ENCODE data around the gene OPN1MW. TPM values are rescaled to one million over a fixed set of nuclear protein-coding genes. Genes with fewer than 3 reads are reported as not detected.
"Not testable (repeated sequence)": the region's sequence is repeated elsewhere in the genome, so short reads cannot be mapped to it uniquely, and the experiment has no call there.

The OPN1MW gene
- total and polyA plus RNA-seq, 2 of the 13 experiments (the other 11 are each of a cell fraction or from before 2014, with no cell fraction given) = not detected

GRCh38 chrX:154233620-154234019, 51.2 kb downstream of the OPN1MW start:
- H3K9me3 ChIP-seq (ENCODE audit: low read length); CTCF ChIA-PET (ENCODE audit: low intra/inter-chr PET ratio, low total read pairs): not testable (repeated sequence)

GRCh38 chrX:154238939-154239559, 56.7 kb downstream of the OPN1MW start:
- DNase-seq (ENCODE audit: low spot score); H2AFZ ChIP-seq (ENCODE audit: low read length); ATAC-seq; intact Hi-C loops (cut with micrococcal nuclease; ENCODE audit: unreplicated experiment); BruUV-seq (replicated peaks); H3K27ac ChIP-seq (ENCODE audit: extremely low read length, insufficient read depth, low read length); H3K4me1 ChIP-seq (ENCODE audit: insufficient read depth, low read length); H3K4me3 ChIP-seq (replicated peaks in 1 of 3; ENCODE audit: insufficient read depth in 1 of 3, low read depth in 2 of 3, low read length in 3 of 3); H3K27me3 ChIP-seq (ENCODE audit: control insufficient read depth in 1 of 2, insufficient read depth in 2 of 2, low read length in 2 of 2); H3K4me2 ChIP-seq (ENCODE audit: low read depth, low read length); POLR2A ChIA-PET; H4K20me1 ChIP-seq (ENCODE audit: insufficient read depth, low read length); H3K9ac ChIP-seq (ENCODE audit: insufficient read depth, low read depth, low read length); H3K79me2 ChIP-seq (ENCODE audit: insufficient read depth, low read length); in situ Hi-C loops (cut with HindIII; ENCODE audit: extremely low pct_ligation_motif_present, low pct_unique_long_range_greater_than_20kb); FAIRE-seq; H3K9me3 ChIP-seq (ENCODE audit: low read length); H3K36me3 ChIP-seq (replicated peaks in 1 of 2; ENCODE audit: control insufficient read depth in 1 of 2, insufficient read depth in 2 of 2, low read length in 2 of 2); CTCF ChIA-PET (ENCODE audit: low intra/inter-chr PET ratio, low total read pairs): not testable (repeated sequence)
- WGBS (ENCODE audit: low lambda C conversion rate) = no CpG with 5 or more reads among the region's 11 CpGs

More at GRCh38 chrX:154233620-154234019, 51.2 kb downstream of the OPN1MW start:
- H3K4me3 ChIP-seq (replicated peaks in 1 of 3; ENCODE audit: insufficient read depth in 1 of 3, low read depth in 2 of 3, low read length in 3 of 3); in situ Hi-C loops (cut with HindIII; ENCODE audit: extremely low pct_ligation_motif_present, low pct_unique_long_range_greater_than_20kb); H3K4me1 ChIP-seq (ENCODE audit: insufficient read depth, low read length); H3K9ac ChIP-seq (ENCODE audit: insufficient read depth, low read depth, low read length); H2AFZ ChIP-seq (ENCODE audit: low read length); ATAC-seq; DNase-seq (ENCODE audit: low spot score); H4K20me1 ChIP-seq (ENCODE audit: insufficient read depth, low read length); H3K79me2 ChIP-seq (ENCODE audit: insufficient read depth, low read length); H3K27ac ChIP-seq (ENCODE audit: extremely low read length, insufficient read depth, low read length); BruUV-seq (replicated peaks); H3K4me2 ChIP-seq (ENCODE audit: low read depth, low read length); POLR2A ChIA-PET; FAIRE-seq; H3K36me3 ChIP-seq (replicated peaks in 1 of 2; ENCODE audit: control insufficient read depth in 1 of 2, insufficient read depth in 2 of 2, low read length in 2 of 2); H3K27me3 ChIP-seq (ENCODE audit: control insufficient read depth in 1 of 2, insufficient read depth in 2 of 2, low read length in 2 of 2); intact Hi-C loops (cut with micrococcal nuclease; ENCODE audit: unreplicated experiment): not testable (repeated sequence)
- no CpG with 5 or more reads among the region's 16 CpGs for WGBS (ENCODE audit: low lambda C conversion rate)

GRCh38 chrX:154239982-154240503, 57.6 kb downstream of the OPN1MW start:
- H4K20me1 ChIP-seq (ENCODE audit: insufficient read depth, low read length); H3K27me3 ChIP-seq (ENCODE audit: control insufficient read depth in 1 of 2, insufficient read depth in 2 of 2, low read length in 2 of 2); CTCF ChIA-PET (ENCODE audit: low intra/inter-chr PET ratio, low total read pairs); H3K4me2 ChIP-seq (ENCODE audit: low read depth, low read length); in situ Hi-C loops (cut with HindIII; ENCODE audit: extremely low pct_ligation_motif_present, low pct_unique_long_range_greater_than_20kb); H3K27ac ChIP-seq (ENCODE audit: extremely low read length, insufficient read depth, low read length); DNase-seq (ENCODE audit: low spot score); H3K79me2 ChIP-seq (ENCODE audit: insufficient read depth, low read length); ATAC-seq; H3K4me3 ChIP-seq (replicated peaks in 1 of 3; ENCODE audit: insufficient read depth in 1 of 3, low read depth in 2 of 3, low read length in 3 of 3); POLR2A ChIA-PET; H3K36me3 ChIP-seq (replicated peaks in 1 of 2; ENCODE audit: control insufficient read depth in 1 of 2, insufficient read depth in 2 of 2, low read length in 2 of 2); H3K9me3 ChIP-seq (ENCODE audit: low read length); FAIRE-seq; H3K9ac ChIP-seq (ENCODE audit: insufficient read depth, low read depth, low read length); H2AFZ ChIP-seq (ENCODE audit: low read length); H3K4me1 ChIP-seq (ENCODE audit: insufficient read depth, low read length); BruUV-seq (replicated peaks); intact Hi-C loops (cut with micrococcal nuclease; ENCODE audit: unreplicated experiment): not testable (repeated sequence)
- WGBS (ENCODE audit: low lambda C conversion rate) = no CpG with 5 or more reads among the region's 8 CpGs

Other genes with a start within 250 kb of the OPN1MW start
- gene NAA10, start 247.6 kb upstream of the OPN1MW start, total RNA-seq (2016; rRNA removed; fragmentation: Illumina TruSeq; extraction: Trizol) = 51.1 and 51.7 TPM in 2 replicates
- gene NAA10, start 247.6 kb upstream of the OPN1MW start, polyA plus RNA-seq (2011; rRNA removed) = 49.1 and 49.2 TPM in 2 replicates
- gene RENBP, start 238.0 kb upstream of the OPN1MW start, total RNA-seq (2016; rRNA removed; fragmentation: Illumina TruSeq; extraction: Trizol) = 0.77 and 1.4 TPM in 2 replicates
- 2.0 and 2.6 TPM in 2 replicates for gene RENBP, start 238.0 kb upstream of the OPN1MW start, polyA plus RNA-seq (2011; rRNA removed)
- gene HCFC1, start 210.8 kb upstream of the OPN1MW start, total RNA-seq (2016; rRNA removed; fragmentation: Illumina TruSeq; extraction: Trizol) = 17.8 and 24.0 TPM in 2 replicates
- 5.8 TPM in 2 replicates for gene HCFC1, start 210.8 kb upstream of the OPN1MW start, polyA plus RNA-seq (2011; rRNA removed)
- 1.7 and 2.2 TPM in 2 replicates for gene TMEM187, start 209.8 kb upstream of the OPN1MW start, total RNA-seq (2016; rRNA removed; fragmentation: Illumina TruSeq; extraction: Trizol)
- gene TMEM187, start 209.8 kb upstream of the OPN1MW start, polyA plus RNA-seq (2011; rRNA removed) = 6.2 and 6.7 TPM in 2 replicates
- 69.8 and 77.3 TPM in 2 replicates for gene IRAK1, start 162.7 kb upstream of the OPN1MW start, total RNA-seq (2016; rRNA removed; fragmentation: Illumina TruSeq; extraction: Trizol)
- 57.7 and 83.5 TPM in 2 replicates for gene IRAK1, start 162.7 kb upstream of the OPN1MW start, polyA plus RNA-seq (2011; rRNA removed)
- 16.4 and 18.1 TPM in 2 replicates for gene MECP2, start 84.9 kb upstream of the OPN1MW start, total RNA-seq (2016; rRNA removed; fragmentation: Illumina TruSeq; extraction: Trizol)
- 7.9 and 8.0 TPM in 2 replicates for gene MECP2, start 84.9 kb upstream of the OPN1MW start, polyA plus RNA-seq (2011; rRNA removed)
- not detected in 2 replicates for gene OPN1LW, start 38.4 kb upstream of the OPN1MW start, total RNA-seq (2016; rRNA removed; fragmentation: Illumina TruSeq; extraction: Trizol)
- not detected in 2 replicates for gene OPN1LW, start 38.4 kb upstream of the OPN1MW start, polyA plus RNA-seq (2011; rRNA removed)
- gene OPN1MW2, start 37.2 kb downstream of the OPN1MW start, total RNA-seq (2016; rRNA removed; fragmentation: Illumina TruSeq; extraction: Trizol) = not detected in 2 replicates
- not detected in 2 replicates for gene OPN1MW2, start 37.2 kb downstream of the OPN1MW start, polyA plus RNA-seq (2011; rRNA removed)
- gene OPN1MW3, start 75.0 kb downstream of the OPN1MW start, total RNA-seq (2016; rRNA removed; fragmentation: Illumina TruSeq; extraction: Trizol) = not detected in 2 replicates
- not detected in 2 replicates for gene OPN1MW3, start 75.0 kb downstream of the OPN1MW start, polyA plus RNA-seq (2011; rRNA removed)
- gene TEX28, start 112.5 kb downstream of the OPN1MW start, total RNA-seq (2016; rRNA removed; fragmentation: Illumina TruSeq; extraction: Trizol) = not detected in 2 replicates
- gene TEX28, start 112.5 kb downstream of the OPN1MW start, polyA plus RNA-seq (2011; rRNA removed) = not detected in 2 replicates
- not detected in 2 replicates for gene TKTL1, start 113.2 kb downstream of the OPN1MW start, total RNA-seq (2016; rRNA removed; fragmentation: Illumina TruSeq; extraction: Trizol)
- gene TKTL1, start 113.2 kb downstream of the OPN1MW start, polyA plus RNA-seq (2011; rRNA removed) = not detected in 2 replicates
- gene FLNA, start 192.0 kb downstream of the OPN1MW start, total RNA-seq (2016; rRNA removed; fragmentation: Illumina TruSeq; extraction: Trizol) = 119 and 174 TPM in 2 replicates
- gene FLNA, start 192.0 kb downstream of the OPN1MW start, polyA plus RNA-seq (2011; rRNA removed) = 83.4 and 117 TPM in 2 replicates
- 10.4 and 14.5 TPM in 2 replicates for gene EMD, start 196.7 kb downstream of the OPN1MW start, total RNA-seq (2016; rRNA removed; fragmentation: Illumina TruSeq; extraction: Trizol)
- gene EMD, start 196.7 kb downstream of the OPN1MW start, polyA plus RNA-seq (2011; rRNA removed) = 14.9 and 19.1 TPM in 2 replicates
- 2,381 and 2,883 TPM in 2 replicates for gene RPL10, start 215.8 kb downstream of the OPN1MW start, total RNA-seq (2016; rRNA removed; fragmentation: Illumina TruSeq; extraction: Trizol)
- 4,713 and 5,167 TPM in 2 replicates for gene RPL10, start 215.8 kb downstream of the OPN1MW start, polyA plus RNA-seq (2011; rRNA removed)
- 4.6 and 4.7 TPM in 2 replicates for gene DNASE1L1, start 226.7 kb downstream of the OPN1MW start, total RNA-seq (2016; rRNA removed; fragmentation: Illumina TruSeq; extraction: Trizol)
- gene DNASE1L1, start 226.7 kb downstream of the OPN1MW start, polyA plus RNA-seq (2011; rRNA removed) = 12.3 and 16.5 TPM in 2 replicates
- 6.3 and 16.8 TPM in 2 replicates for gene TAFAZZIN, start 228.9 kb downstream of the OPN1MW start, total RNA-seq (2016; rRNA removed; fragmentation: Illumina TruSeq; extraction: Trizol)
- gene TAFAZZIN, start 228.9 kb downstream of the OPN1MW start, polyA plus RNA-seq (2011; rRNA removed) = 27.9 and 30.9 TPM in 2 replicates
- 23.1 and 56.7 TPM in 2 replicates for gene ATP6AP1, start 246.1 kb downstream of the OPN1MW start, total RNA-seq (2016; rRNA removed; fragmentation: Illumina TruSeq; extraction: Trizol)
- gene ATP6AP1, start 246.1 kb downstream of the OPN1MW start, polyA plus RNA-seq (2011; rRNA removed) = 110 and 142 TPM in 2 replicates

All from HepG2 (cell line).